ENCODE data around the gene ZNF18. TPM values are rescaled to one million over a fixed set of nuclear protein-coding genes. Genes with fewer than 3 reads are reported as not detected.

The ZNF18 gene
- total RNA-seq, 1 donor from 2014 or later = 11.6 TPM

- Histone ChIP-seq H3K36me3 (no peaks in the 10 kb centered on the region), H3K9me3 (no peaks in the 10 kb centered on the region), H3K4me1 (peaks cover 10 to 21% of the 10 kb centered on the region in 2 donors), H3K4me3 (peak overlapping the region; percentile 90 to 99), H3K27me3 (no peaks in the 10 kb centered on the region), H3K27ac (no peak overlapping the region)
- intact Hi-C loops (cut with DNase I) = loop anchor here (5.0 to 10.0 kb wide), 2 partner anchors 95 to 992 kb away; partner anchors contain the start of gene ELAC2
- no peak for DNase-seq (ENCODE audit: low spot score in 2 of 2)
- TF ChIP-seq CTCF (IDR thresholded peaks at IDR 0.05) = no peak
Observed at GRCh38 chr17:12022310-12022709, 25.0 kb upstream of the ZNF18 start.

DNA sequence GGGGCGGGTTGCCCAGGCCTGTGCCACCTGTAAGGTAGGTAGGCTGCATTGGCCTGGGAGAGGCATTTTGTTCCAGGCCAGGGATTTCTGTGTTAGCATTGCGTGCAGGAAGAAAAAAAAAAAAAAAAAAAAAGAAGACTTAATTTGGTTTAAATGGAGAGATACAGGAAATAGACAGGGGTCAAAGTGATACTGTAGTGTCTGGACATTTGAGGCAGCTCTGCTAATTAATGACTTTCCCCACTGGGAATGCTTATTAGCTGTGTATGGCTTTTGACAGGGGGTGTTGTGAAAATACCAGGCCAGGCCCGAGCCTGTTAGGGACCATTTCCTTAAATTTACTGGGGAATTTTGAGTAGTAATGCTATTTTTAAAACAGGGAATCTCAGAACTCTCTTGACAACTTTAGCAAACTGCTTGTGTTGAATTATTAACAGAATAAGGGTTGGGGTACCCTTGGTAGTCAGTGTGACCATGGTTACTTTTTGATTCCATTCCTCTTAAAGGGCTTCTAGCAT lies 24.4 kb upstream of the ZNF18 start:
- TF ChIP-seq CTCF (IDR thresholded peaks at IDR 0.05) = no peak
- Histone ChIP-seq H3K4me3 (peak overlapping the region; percentile 90 to 99), H3K27me3 (no peaks in the 10 kb centered on the region), H3K36me3 (no peaks in the 10 kb centered on the region), H3K4me1 (peaks cover 10 to 21% of the 10 kb centered on the region in 2 donors), H3K9me3 (no peaks in the 10 kb centered on the region), H3K27ac (peak overlapping the region in 1 of 2 donors; percentile 87)
- DNase-seq (ENCODE audit: low spot score in 2 of 2) = no peak
- intact Hi-C loops (cut with DNase I) = loop anchor here (5.0 to 10.0 kb wide), 2 partner anchors 96 to 993 kb away; partner anchors contain the start of gene ELAC2

DNA sequence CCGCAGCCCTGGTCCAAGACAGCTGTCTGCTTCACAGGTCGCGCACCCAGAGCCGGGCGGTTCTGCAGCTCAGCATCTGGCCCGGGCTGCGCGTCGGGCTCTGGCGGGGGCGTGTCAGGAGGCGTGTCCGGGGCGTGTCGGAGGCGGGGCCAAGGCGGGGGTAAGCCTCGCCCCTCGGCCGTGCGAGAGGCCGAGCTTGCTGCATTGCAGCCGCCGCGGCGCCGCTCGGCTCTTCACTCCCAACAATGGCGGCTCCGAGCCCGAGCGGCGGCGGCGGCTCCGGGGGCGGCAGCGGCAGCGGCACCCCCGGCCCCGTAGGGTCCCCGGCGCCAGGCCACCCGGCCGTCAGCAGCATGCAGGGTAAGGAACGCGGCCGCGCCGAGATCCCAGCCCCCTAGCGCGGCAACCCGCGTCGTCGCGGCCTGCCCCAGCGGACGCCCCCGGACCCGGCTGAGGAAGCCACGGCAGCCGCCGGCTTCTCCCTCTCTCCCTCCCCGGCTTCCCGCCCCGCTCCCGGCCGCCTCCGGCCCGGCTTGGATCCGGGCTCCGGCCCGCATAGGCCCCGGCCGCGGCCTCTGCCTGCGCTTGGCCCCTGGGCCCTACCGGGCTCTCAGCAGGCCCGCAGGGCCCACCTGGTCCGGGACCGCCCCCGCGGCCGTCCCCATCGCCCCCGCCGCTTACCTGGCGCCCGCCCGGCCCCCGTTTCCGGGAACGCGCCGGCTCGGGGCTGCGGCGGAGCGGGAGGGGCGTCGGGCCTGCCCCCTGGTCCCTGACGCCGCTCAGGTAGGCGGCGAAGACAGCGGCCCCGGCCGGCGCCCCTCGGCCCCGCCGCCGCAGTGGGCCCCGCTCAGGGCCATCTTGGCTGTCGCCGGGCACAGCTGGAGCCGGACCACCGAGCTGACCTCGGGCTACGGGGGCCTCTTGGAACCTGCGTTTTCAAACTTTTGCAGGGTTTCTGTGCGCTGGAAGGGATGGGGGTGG lies 23.7 kb upstream of the ZNF18 start, which contains the start of gene MAP2K4:
TSS of gene MAP2K4 (plus strand) at position 236 of the 981 bp plus-strand sequence. CDS start at position 246, 10 bp downstream.
- Histone ChIP-seq H3K36me3 (no peaks in the 10 kb centered on the region), H3K4me3 (peak within 1 kb of the TSS; percentile 90 to 99), H3K9me3 (no peaks in the 10 kb centered on the region), H3K27me3 (no peaks in the 10 kb centered on the region), H3K27ac (peak within 1 kb of the TSS; percentile 81 to 87), H3K4me1 (peaks cover 10 to 19% of the 10 kb centered on the region in 2 donors)
- TF ChIP-seq CTCF (IDR thresholded peaks at IDR 0.05) = no peak
- DNase-seq (ENCODE audit: low spot score in 2 of 2) = peak; percentile 58 to 94
- intact Hi-C loops (cut with DNase I) = loop anchor here (1.0 to 10.0 kb wide), 3 partner anchors 24 to 994 kb away; partner anchors contain the start of genes ELAC2 and ZNF18

- no peak overlapping the region for H3K4me3 ChIP-seq
- H3K36me3 ChIP-seq = no peaks in the 10 kb centered on the region
- H3K9me3 ChIP-seq = no peaks in the 10 kb centered on the region
- no peak for TF ChIP-seq CTCF (IDR thresholded peaks at IDR 0.05)
- H3K4me1 ChIP-seq = no peaks in the 10 kb centered on the region
- no peak for DNase-seq (ENCODE audit: low spot score in 2 of 2)
- H3K27ac ChIP-seq = no peak overlapping the region
- intact Hi-C loops (cut with DNase I) = no loop called here
- H3K27me3 ChIP-seq = no peaks in the 10 kb centered on the region
Observed at GRCh38 chr17:12007466-12007865, 10.2 kb upstream of the ZNF18 start.

DNA sequence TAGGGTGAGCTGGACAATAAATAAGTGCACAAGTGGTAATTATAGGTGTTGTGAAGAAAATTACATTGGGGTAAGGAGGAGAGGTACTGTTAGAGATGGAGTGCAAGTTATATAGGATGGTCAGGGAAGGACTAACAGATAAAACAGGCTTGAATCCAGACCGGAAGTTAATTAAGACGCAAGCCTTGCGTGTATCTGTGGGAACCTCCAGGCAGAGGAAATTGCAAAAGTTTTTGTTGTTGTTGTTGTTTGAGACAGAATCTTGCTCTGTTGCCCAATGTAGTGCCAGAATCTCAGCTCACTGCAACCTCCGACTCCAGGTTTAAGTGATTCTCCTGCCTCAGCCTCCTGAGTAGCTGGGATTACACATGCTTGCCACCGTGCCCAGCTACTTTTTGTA lies 2.4 kb upstream of the ZNF18 start:
- Histone ChIP-seq H3K9me3 (no peaks in the 10 kb centered on the region), H3K27ac (no peak overlapping the region), H3K36me3 (no peaks in the 10 kb centered on the region), H3K27me3 (no peaks in the 10 kb centered on the region), H3K4me3 (no peak overlapping the region), H3K4me1 (peaks cover 0 to 8% of the 10 kb centered on the region in 2 donors)
- TF ChIP-seq CTCF (IDR thresholded peaks at IDR 0.05) = no peak
- no peak for DNase-seq (ENCODE audit: low spot score in 2 of 2)
- intact Hi-C loops (cut with DNase I) = no loop called here
